Skin epidermis (tissue), 12 donors: Measurements from ENCODE around the gene NABP2.

Experiments
- H3K27ac ChIP-seq, 21 experiments: fragments of 200-600 bp; sonication (generic) in 11 of 21; one replicate each; pipeline ENCODE4 v1.5.0; 2020; ENCODE audit warnings: mild to moderate bottlenecking in 3 of 21, inconsistent platforms in 2 of 21, moderate library complexity in 2 of 21
- H3K4me3 ChIP-seq, 7 experiments: fragments of 200-600 bp; sonication (generic) in 2 of 7; one replicate each; pipeline ENCODE4 v1.5.0; 2020; ENCODE audit warnings: inconsistent platforms in 2 of 7, mild to moderate bottlenecking in 2 of 7, moderate library complexity in 1 of 7

The NABP2 gene

DNA sequence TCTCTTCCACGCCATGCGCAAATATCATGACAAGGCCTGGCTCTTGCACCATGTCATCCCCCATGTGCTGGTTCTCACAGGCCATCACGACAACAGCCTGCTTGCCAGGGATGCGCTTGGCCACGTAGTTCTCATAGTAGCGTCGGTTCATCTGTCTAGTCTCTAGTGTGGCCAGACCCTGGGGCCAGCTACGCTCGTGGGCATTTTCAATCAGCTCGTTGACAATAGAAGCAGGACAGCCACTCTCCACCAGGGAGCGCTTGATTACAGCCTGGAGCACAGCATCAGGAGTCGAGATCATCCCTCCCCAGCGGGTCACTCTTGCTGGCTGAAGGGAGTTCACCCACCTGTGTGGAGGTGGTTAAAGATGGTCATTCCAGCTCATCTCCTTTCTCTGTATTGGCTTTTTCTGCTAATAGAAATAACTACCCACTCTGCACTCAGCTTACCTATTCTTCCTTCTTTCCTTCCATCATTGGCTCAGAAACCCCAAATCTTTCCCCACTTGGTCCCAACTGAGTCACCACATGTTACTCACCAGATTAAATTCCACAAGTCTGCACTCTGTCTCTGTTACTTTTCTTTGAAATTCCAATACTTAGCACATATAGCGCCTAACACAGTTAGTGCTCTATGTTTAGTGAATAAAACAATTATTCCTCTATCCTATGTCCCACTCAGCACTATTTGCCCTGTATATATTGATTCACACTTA lies 17.5 kb upstream of the NABP2 start:
- no peak overlapping the region for H3K4me3 ChIP-seq
- H3K27ac ChIP-seq: peak overlapping the region in 1 of 21 experiments; percentile 0

DNA sequence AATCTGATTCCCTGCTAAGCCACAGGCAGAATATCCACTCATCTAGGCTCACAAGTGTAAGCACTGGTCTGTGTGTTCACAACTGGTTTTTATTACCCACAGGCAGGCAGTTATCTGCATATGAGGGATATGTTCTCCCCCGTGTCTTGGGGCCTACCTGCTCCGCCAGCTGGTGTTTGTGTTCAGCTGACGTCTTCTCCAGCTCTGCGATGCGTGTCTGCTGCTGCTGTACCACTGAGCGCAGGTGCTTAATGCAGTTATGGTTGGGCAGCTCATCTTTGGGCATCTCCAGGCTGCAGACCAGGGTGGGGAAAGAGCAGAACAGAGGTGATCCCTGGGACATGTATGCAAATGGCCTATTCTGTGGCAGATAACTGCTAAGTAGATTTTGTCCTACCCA lies 16.1 kb upstream of the NABP2 start:
- Histone ChIP-seq H3K27ac (peak overlapping the region in 1 of 21 experiments; percentile 0), H3K4me3 (no peak overlapping the region)

DNA sequence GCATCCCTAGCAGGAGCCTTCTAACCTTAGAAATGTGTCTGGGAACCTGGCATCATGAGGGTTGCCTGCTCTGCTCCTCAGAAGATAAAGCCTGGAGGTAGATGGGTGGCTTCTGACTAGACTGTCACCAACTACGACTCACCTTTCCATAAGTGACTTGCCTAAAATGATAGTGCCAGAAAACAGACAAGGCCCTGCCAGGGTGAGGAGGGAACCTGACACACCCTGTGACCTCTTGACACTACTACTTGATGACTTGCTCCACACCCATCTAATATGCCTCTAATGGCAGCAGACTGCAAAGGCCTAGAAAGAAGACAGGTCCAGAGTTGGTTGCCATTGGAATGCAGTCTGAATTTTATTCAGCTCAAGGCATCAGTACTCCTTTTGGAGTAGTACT lies 11.8 kb upstream of the NABP2 start:
- no peak overlapping the region for H3K27ac ChIP-seq

DNA sequence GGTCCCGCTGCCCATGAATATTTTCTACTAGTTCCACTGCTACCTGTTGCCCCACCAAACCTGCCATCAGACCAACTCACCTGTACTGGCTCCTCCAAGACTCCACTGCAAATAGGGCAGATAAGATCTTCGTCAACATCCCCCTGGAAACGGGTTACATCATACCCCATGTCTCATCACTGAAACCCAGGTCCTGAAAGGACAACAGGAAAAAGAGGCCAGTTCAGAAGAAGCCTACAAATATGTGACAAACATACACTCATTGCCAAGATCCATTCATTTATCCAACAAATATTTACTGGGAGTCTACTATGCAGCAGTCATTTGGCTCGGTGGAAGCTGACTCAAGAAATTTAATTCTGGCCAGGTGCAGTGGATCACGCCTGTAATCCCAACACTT lies 10.3 kb upstream of the NABP2 start:
- Histone ChIP-seq H3K27ac (no peak overlapping the region), H3K4me3 (no peak overlapping the region)

More for the DNA sequence above, 11.8 kb upstream of the NABP2 start:
- H3K4me3 ChIP-seq: no peak overlapping the region

DNA sequence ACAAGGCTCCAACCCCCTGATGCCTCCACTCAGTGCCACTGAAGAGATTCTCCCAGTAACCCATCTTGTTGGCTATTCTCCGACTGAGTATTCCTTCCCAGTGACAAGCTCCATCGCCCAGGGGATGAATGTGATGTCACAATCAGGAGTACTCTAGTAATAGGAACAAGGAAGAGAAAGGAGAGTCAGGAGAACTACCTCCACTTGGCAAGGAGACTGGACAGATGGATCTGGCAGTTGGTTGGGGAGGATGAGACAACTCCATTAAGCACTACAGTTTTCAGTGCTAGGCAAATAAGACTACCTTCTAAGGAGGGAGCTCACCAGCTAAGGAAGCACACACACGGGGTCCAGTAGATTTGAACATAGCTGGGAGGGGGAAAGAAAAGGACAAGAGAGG lies 7.7 kb upstream of the NABP2 start:
- Histone ChIP-seq H3K4me3 (no peak overlapping the region), H3K27ac (no peak overlapping the region)

DNA sequence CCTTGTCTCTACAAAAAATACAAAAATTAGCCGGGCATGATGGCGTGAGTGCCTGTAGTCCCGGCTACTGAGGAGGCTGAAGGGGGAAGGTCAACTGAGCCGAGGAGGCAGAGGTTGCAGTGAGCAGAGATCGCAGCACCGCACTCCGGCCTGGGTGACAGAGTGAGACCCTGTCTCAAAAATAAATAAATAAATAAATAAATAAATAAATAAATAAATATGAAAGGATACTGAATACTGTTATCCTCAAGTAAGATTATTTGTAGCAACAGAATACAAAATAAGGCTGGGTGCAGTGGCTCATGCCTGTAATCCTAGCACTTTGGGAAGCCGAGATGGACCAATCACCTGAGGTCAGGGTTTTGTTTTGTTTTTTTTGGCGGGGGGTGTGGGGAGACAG lies 4.3 kb upstream of the NABP2 start:
- no peak overlapping the region for H3K4me3 ChIP-seq
- H3K27ac ChIP-seq: peak overlapping the region in 4 of 21 experiments; percentile 10 to 94 (median 92)

DNA sequence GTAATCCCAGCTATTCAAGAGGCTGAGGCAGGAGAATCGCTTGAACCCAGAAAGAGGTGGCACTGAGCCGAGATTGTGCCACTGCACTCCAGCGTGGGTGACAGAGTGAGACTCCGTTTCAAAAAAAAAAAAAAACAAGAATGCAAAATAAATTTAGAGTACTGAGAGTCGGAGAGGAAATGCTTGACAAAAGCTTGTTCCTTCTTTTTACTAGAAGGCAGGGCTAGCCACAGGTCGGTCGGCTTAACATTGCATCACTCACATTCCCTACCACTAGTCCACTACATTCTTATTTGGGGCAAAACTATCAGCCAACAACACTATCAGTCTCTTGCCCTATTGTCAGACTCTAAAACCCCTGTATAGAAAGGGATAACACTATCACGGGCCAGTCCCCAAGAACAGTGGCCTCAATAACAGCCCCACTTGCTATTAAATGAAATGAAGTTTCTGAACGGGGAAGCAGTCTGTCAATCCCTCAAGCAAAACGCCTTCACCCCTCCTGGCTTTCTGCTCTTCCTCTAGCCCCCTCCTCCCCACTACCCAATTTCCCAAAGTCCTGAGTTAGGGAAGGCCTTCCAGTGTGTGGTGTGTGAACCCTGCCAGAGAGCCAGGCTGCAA lies 3.4 kb upstream of the NABP2 start:
- H3K27ac ChIP-seq: peak overlapping the region; percentile 37 to 98 (median 94)
- H3K4me3 ChIP-seq: peak overlapping the region; percentile 61 to 91 (median 78)

DNA sequence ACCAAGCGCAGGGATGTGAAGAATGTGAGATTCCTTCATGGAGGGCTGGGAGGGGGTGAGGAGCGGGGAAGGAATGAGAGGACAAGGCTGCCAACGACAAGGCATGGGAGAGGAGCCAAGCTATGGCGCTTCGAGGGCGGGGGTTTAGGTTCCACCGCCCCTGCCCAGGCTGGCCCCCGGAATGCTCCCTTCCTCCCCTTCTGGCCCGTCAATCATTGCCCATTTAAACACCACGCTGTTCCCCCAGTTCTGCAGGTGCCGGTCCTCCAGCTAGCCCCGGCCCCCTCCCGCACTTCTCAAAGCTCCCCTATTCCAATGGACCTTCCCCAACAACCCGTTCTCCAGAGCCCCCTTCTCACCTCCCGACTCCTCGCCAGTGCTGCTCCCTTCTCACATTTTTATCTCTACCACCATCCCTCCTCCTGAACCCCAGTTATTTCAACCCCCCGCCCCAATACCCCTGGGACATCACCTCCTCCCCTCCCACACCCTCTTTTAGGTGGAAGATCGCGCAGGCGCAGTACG lies 2.8 kb upstream of the NABP2 start:
- Histone ChIP-seq H3K27ac (peak overlapping the region; percentile 37 to 98 (median 94)), H3K4me3 (peak overlapping the region; percentile 61 to 91 (median 78))

DNA sequence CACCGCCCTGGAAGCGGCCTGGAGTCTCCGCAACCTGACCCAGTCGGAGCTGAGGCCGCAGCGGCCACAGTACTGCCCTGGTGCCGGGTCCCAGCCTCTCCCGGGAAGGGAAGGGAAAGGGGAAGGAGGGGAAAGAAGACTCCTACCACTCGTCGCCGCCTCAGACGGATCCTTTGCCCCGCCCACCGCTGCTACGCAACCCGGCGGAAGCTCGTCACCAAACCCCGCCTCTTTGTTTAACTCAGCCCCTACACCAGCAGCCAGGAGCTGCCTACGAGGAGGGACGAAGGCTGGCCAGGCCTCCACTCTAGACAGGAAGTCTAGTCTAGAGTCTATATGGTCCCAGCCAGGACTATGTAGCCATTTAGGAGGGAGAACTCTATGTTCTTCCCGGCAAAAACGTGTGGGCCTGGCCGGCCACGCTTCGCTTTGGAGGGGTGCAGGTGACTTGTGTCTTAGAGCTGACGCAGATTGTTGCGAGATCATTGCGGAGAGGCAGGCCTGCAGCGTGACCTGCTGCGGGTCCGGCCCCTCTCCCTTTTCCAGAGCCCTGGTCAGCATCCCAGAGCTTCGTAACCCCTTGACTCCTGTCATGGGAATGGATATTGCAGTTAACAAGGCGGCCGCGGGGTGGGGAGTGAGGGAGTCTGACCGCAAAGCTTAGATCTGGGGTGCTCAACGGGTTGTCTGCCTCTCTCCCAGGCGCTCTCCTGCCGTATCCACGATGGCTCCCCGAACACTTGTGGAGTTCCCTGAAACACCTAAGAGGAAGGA lies 2.2 kb upstream of the NABP2 start, which contains the start of gene RNF41:
TSS of gene RNF41 (minus strand) at position 166 of the 774 bp plus-strand sequence. CDS start 7,875 bp downstream, outside the sequence.
- peak within 1 kb of the TSS; percentile 61 to 91 (median 78) for H3K4me3 ChIP-seq
- H3K27ac ChIP-seq: peak within 1 kb of the TSS; percentile 80 to 98 (median 94)

DNA sequence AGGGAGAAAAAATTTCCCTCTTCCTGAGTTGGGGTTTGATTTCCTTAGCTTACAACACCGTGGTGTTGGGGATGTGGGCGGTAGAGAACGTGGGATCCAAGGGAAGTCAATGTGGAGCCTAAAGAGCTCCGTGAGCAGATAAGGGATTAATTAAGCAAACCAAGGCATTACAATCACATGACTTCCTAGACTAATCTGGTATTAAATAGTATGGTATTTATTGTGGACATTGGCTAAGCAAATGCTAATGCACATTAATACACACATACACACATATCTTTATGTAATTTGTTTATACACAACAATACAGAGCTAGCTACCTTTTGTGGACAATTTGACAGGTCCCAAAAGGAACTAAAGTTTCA lies 1.6 kb upstream of the NABP2 start:
- peak overlapping the region; percentile 80 to 98 (median 94) for H3K27ac ChIP-seq
- H3K4me3 ChIP-seq: peak overlapping the region; percentile 61 to 91 (median 78)

DNA sequence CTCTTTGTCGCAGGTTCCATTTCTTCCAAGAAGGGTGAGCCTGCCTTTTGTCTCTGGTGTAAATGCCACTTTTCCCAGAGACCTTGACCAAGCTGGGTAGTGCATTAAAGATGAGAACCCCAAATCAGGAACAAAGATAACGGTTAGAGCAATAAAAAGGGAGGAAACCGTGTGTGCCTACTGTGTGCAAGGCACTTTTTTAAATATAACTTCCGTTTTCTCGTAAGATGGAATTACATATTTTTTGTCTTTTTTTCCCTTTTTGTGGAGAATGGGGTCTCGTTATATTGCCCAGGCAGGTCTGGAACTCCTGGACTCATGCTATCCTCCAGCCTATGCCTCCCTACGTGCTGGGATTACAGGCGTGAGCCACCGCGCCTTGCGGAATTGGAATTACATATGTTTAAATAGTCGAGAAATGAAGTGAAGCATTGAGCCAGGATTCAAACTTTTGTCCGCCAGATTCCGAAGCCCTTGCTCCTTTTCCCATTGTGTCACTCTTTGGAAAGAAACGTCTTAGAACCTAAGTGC lies 506 bp upstream of the NABP2 start:
- Histone ChIP-seq H3K27ac (peak overlapping the region in 19 of 21 experiments; percentile 6 to 98 (median 82)), H3K4me3 (peak overlapping the region; percentile 43 to 64 (median 55))

DNA sequence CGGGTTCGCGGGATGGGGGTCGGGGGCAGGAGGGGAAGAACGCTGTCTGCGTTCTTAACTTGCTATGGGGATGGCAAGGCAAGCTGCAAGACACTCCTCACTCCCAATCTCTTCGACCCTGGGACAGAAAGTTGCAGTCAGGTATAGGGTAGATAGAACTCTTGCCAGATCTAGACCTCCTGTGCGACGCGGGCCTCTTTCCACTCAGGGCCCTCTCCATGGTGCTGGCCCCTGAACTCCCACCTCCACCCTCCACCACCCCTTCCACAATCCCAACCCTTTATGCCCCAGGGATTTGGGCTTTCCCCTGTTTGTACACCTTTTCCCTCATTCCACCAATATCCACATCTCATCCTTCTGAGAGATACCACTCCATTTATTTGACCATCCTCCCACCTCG lies 812 bp downstream of the NABP2 start:
- peak overlapping the region; percentile 43 to 64 (median 55) for H3K4me3 ChIP-seq
- peak overlapping the region in 19 of 21 experiments; percentile 6 to 98 (median 84) for H3K27ac ChIP-seq

DNA sequence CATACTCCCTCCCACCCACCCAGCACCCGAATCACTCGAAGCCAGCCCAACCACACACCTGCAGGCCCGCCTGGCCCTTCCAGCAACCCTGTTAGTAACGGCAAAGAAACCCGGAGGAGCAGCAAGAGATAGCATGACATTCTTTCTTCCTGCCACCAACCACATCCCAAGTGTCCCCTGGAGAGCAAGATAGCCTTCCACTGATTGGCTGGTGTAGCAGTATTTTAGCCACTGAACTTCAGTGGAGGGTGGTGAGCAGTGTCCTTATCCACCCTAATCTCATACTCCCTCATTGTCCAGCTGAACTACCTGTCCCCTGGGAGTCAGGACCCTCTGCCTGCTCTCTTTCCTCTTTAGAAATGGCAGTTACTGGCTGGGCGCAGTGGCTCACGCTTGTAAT lies 4.9 kb downstream of the NABP2 start:
- no peak overlapping the region for H3K4me3 ChIP-seq
- no peak overlapping the region for H3K27ac ChIP-seq

DNA sequence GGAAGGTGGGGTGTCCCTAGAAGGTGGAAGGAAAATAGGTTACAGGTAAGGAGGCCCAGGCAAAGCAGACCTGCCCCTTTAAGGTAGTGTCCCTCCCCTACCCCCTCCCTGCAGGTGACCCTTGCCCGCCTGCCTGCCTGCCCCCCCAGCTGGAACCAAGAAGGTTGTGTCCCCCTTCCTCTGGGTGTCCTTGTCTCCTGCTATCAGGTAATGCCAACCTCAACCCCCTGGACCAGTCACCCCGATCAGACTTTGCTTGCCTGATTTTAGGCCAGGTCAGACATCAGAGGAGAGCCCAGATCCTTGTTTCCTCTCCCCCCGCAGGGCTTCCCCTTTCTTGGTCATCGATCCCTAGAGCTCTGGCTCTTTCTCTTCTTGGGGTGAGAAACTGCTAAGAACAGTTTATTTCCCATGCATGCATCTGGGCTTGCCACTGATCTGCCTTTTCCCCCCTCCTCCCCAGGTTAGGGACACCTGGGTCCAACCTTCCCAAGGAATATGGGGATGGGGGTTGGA lies 5.8 kb downstream of the NABP2 start, which contains the start of gene SLC39A5:
TSS of gene SLC39A5 (plus strand) at position 136 of the 516 bp plus-strand sequence. CDS start 1,224 bp downstream, outside the sequence.
- no peak within 1 kb of the TSS for H3K27ac ChIP-seq
- no peak within 1 kb of the TSS for H3K4me3 ChIP-seq

DNA sequence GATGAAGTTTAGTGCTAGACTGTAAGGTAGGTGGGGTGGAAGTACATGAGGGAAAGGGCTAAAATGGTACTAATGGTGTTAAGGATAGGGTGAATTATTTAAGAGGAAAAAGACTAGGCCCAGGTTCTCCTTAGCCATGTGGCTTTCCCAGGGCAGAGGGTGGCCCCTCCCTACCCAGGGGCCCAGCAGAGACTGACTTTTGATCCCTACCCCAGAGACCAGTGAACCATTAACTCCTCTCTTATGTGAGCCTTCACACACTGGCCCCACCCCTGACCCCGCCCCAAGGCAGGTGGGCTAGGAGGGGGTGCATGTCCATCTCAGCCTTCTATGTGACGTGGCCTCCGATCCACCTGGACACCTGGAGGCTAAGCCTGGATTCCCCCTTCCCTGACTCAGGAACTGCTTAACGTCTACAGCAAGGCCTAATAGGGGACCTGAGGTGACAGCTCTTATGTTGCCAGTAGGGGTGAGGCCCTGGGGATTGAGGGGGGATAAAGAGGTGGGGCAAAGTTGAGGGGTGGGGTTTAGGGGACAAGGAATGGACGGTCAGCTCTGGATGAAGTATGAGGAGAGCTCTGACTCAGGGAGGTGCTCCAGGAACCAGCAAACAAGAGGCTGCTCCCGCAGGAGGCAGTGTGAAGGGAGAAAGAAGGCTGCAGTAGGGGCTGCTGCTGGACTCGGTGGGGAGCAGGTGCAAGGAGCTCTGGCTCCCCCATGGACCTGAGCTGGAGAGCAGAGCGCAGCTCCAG lies 6.5 kb downstream of the NABP2 start:
- no peak overlapping the region for H3K27ac ChIP-seq
- H3K4me3 ChIP-seq: no peak overlapping the region

DNA sequence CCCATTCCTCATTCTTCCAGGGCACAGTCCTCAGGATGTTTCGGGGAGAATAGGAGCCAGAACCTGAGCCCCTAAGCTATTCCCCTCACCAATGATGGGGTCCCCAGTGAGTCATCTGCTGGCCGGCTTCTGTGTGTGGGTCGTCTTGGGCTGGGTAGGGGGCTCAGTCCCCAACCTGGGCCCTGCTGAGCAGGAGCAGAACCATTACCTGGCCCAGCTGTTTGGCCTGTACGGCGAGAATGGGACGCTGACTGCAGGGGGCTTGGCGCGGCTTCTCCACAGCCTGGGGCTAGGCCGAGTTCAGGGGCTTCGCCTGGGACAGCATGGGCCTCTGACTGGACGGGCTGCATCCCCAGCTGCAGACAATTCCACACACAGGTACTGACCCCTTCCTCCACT lies 7.0 kb downstream of the NABP2 start:
- no peak overlapping the region for H3K27ac ChIP-seq
- H3K4me3 ChIP-seq: no peak overlapping the region

DNA sequence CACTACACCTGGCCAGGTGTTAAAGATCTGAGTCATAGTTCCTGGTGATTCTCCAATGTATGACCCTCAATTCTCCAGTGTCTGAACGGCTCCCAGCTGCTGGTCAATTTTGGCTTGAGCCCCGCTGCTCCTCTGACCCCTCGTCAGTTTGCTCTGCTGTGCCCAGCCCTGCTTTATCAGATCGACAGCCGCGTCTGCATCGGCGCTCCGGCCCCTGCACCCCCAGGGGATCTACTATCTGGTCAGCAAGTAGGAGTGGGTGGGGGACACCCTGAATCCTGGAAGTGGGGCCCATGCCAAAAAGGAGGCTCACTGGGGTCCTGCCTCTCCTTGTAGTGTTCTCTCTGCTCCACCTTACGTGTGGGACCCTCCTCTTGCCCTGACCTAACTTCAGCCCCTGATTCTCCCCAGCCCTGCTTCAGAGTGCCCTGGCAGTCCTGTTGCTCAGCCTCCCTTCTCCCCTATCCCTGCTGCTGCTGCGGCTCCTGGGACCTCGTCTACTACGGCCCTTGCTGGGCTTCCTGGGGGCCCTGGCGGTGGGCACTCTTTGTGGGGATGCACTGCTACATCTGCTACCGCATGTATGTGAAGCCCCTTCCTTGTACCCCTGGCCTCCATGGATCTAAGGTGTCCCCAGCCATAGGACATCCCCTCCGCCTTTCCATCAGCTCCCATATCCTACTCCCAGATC lies 10.7 kb downstream of the NABP2 start:
- H3K27ac ChIP-seq: no peak overlapping the region
- no peak overlapping the region for H3K4me3 ChIP-seq

DNA sequence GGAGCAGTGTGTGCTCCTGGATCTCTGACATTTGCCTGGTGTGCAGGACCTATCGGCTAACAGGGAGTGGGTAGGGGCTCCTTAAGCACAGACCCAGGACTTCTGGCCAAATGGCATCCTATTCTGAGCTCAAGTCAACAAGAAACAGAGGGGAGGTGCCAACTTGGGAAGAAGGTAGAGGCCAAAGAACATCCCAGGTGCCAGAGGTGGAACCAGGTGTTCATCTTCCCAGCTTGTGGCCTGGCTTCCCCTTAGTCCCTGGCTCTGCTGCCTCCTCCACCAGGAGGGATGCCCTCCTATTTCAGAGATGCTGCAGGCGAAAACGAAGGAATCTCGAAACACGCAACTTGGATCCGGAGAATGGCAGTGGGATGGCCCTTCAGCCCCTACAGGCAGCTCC lies 11.9 kb downstream of the NABP2 start:
- Histone ChIP-seq H3K4me3 (no peak overlapping the region), H3K27ac (no peak overlapping the region)
